Nephron (organoid): ENCODE measurements around the gene MIGA1.

Source experiments
- H3K27ac Mint-ChIP-seq, 3 experiments: 2 replicates each; pipeline ENCODE4 v1.8.0; 2020; ENCODE audit warnings: mixed read lengths in 3 of 3, mild to moderate bottlenecking in 2 of 3, moderate library complexity in 1 of 3
- H3K27me3 Mint-ChIP-seq: 2 replicates; pipeline ENCODE4 v1.8.0; 2021; ENCODE audit warnings: low read depth, mild to moderate bottlenecking, moderate library complexity, mixed read lengths
- H3K36me3 Mint-ChIP-seq: 2 replicates; pipeline ENCODE4 v1.8.0; 2020; ENCODE audit warnings: low read depth, mixed read lengths
- H3K4me1 Mint-ChIP-seq: 2 replicates; pipeline ENCODE4 v1.8.0; 2020; ENCODE audit warnings: mixed read lengths
- H3K4me3 Mint-ChIP-seq, 3 experiments: 2 replicates each; pipeline ENCODE4 v1.8.0; 2020; ENCODE audit warnings: mild to moderate bottlenecking in 3 of 3, mixed read lengths in 3 of 3, moderate library complexity in 2 of 3
- H3K9me3 Mint-ChIP-seq: 2 replicates; pipeline ENCODE4 v1.8.0; 2020; ENCODE audit warnings: mixed read lengths
- TF ChIP-seq, protein P1 (sequence below), 3 experiments: fragments of 200-600 bp; sonication (generic); IDR thresholded peaks; one replicate each; pipeline ENCODE4 v1.5.0; 2021; ENCODE audit warnings: antibody characterized with exemption in 3 of 3; ENCODE audit not compliant: unreplicated experiment in 3 of 3

The MIGA1 gene

GRCh38 chr1:77899647-77900320, 120.3 kb downstream of the MIGA1 start:
- H3K27me3 Mint-ChIP-seq = no peaks in the 10 kb centered on the region
- H3K36me3 Mint-ChIP-seq = peaks cover 9% of the 10 kb centered on the region
- H3K4me1 Mint-ChIP-seq = no peaks in the 10 kb centered on the region
- peaks cover 7% of the 10 kb centered on the region for H3K9me3 Mint-ChIP-seq
- H3K4me3 Mint-ChIP-seq = no peak overlapping the region
- no peak overlapping the region for H3K27ac Mint-ChIP-seq
- TF ChIP-seq, protein P1, sequence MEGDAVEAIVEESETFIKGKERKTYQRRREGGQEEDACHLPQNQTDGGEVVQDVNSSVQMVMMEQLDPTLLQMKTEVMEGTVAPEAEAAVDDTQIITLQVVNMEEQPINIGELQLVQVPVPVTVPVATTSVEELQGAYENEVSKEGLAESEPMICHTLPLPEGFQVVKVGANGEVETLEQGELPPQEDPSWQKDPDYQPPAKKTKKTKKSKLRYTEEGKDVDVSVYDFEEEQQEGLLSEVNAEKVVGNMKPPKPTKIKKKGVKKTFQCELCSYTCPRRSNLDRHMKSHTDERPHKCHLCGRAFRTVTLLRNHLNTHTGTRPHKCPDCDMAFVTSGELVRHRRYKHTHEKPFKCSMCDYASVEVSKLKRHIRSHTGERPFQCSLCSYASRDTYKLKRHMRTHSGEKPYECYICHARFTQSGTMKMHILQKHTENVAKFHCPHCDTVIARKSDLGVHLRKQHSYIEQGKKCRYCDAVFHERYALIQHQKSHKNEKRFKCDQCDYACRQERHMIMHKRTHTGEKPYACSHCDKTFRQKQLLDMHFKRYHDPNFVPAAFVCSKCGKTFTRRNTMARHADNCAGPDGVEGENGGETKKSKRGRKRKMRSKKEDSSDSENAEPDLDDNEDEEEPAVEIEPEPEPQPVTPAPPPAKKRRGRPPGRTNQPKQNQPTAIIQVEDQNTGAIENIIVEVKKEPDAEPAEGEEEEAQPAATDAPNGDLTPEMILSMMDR (IDR thresholded peaks at IDR 0.05; ENCODE audit: unreplicated experiment in 3 of 3) = no peak

- TF ChIP-seq, protein P1 (IDR thresholded peaks at IDR 0.05; ENCODE audit: unreplicated experiment in 3 of 3) = peak; percentile 53 to 66 (median 59)
- H3K27me3 Mint-ChIP-seq = no peaks in the 10 kb centered on the region
- no peaks in the 10 kb centered on the region for H3K4me1 Mint-ChIP-seq
- H3K9me3 Mint-ChIP-seq = peaks cover 7% of the 10 kb centered on the region
- no peak overlapping the region for H3K4me3 Mint-ChIP-seq
- peaks cover 9% of the 10 kb centered on the region for H3K36me3 Mint-ChIP-seq
- no peak overlapping the region for H3K27ac Mint-ChIP-seq
Observed at GRCh38 chr1:77900687-77901293, 121.3 kb downstream of the MIGA1 start.

- no peaks in the 10 kb centered on the region for H3K9me3 Mint-ChIP-seq
- H3K27ac Mint-ChIP-seq = no peak overlapping the region
- H3K27me3 Mint-ChIP-seq = no peaks in the 10 kb centered on the region
- no peak overlapping the region for H3K4me3 Mint-ChIP-seq
- H3K4me1 Mint-ChIP-seq = no peaks in the 10 kb centered on the region
- no peaks in the 10 kb centered on the region for H3K36me3 Mint-ChIP-seq
- TF ChIP-seq, protein P1 (IDR thresholded peaks at IDR 0.05; ENCODE audit: unreplicated experiment in 3 of 3) = no peak
Observed at GRCh38 chr1:77905603-77906002, 126.2 kb downstream of the MIGA1 start.

DNA sequence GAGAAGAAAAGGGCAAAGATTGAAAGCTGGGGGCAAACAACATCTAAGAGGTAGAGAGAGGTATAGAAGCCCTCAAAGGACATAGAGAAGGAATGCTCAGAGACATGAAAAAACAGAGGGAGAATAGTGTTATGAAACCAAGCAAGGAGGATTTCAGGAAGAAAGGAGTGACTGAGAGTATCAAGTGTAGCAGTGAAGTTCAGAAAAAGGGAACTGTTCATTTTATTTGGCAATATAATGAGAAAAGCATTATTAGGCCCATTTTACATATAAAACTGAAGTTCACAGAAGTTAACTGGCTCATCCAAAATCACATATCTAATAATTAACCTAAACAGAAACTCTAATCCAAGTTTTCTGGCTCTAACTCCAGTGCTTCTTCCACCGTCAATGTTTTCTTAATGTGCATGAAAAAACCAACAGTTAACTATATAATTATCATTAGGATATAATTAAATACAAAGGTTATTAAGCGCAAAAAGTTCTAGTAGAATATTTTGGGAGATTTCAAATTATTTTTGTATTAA, 126.6 kb downstream of the MIGA1 start:
- Mint-ChIP-seq H3K4me1 (no peaks in the 10 kb centered on the region), H3K27ac (no peak overlapping the region), H3K27me3 (no peaks in the 10 kb centered on the region), H3K4me3 (no peak overlapping the region), H3K36me3 (no peaks in the 10 kb centered on the region), H3K9me3 (no peaks in the 10 kb centered on the region)
- TF ChIP-seq, protein P1 (IDR thresholded peaks at IDR 0.05; ENCODE audit: unreplicated experiment in 3 of 3) = no peak

- Mint-ChIP-seq H3K9me3 (no peaks in the 10 kb centered on the region), H3K4me1 (no peaks in the 10 kb centered on the region), H3K27ac (no peak overlapping the region), H3K27me3 (no peaks in the 10 kb centered on the region), H3K36me3 (no peaks in the 10 kb centered on the region), H3K4me3 (no peak overlapping the region)
- TF ChIP-seq, protein P1 (IDR thresholded peaks at IDR 0.05; ENCODE audit: unreplicated experiment in 3 of 3) = no peak
Observed at GRCh38 chr1:77906624-77907023, 127.2 kb downstream of the MIGA1 start.
